Lower lobe of right lung (tissue), 2 donors: ENCODE results near the gene PLPP6. TPM values are rescaled to one million over a fixed set of nuclear protein-coding genes. Genes with fewer than 3 reads are reported as not detected.
A peak's percentile ranks its signal among the peaks of the same experiment; 100 is the strongest.

Source experiments
- ATAC-seq, 2 donors: fragments of 200-7000 bp; cut with Tn5 transposase; one replicate each; pipeline ENCODE4 v1.9.1; 2020 to 2022; ENCODE audit warnings: mild to moderate bottlenecking in 2 of 2, moderate library complexity in 2 of 2
- DNase-seq: peaks from one replicate; pipeline ENCODE4 v3.0.0-alpha.2; 2020
- H3K27ac ChIP-seq: fragments of 200-600 bp; one replicate; pipeline ENCODE4 v1.8.0; 2022
- H3K27me3 ChIP-seq: fragments of 200-600 bp; one replicate; pipeline ENCODE4 v1.8.0; 2022; ENCODE audit warnings: low read depth
- H3K36me3 ChIP-seq: fragments of 200-600 bp; one replicate; pipeline ENCODE4 v1.8.0; 2022; ENCODE audit warnings: mild to moderate bottlenecking
- H3K4me1 ChIP-seq: fragments of 200-600 bp; one replicate; pipeline ENCODE4 v1.8.0; 2022
- H3K4me3 ChIP-seq: fragments of 200-600 bp; one replicate; pipeline ENCODE4 v1.8.0; 2022; ENCODE audit warnings: mild to moderate bottlenecking
- H3K9me3 ChIP-seq: fragments of 200-600 bp; one replicate; pipeline ENCODE4 v1.8.0; 2022
- intact Hi-C: fragments of 100-400 bp; cut with DNase I; formaldehyde crosslinking; loops from one replicate; pipeline ENCODE4 v1.11.0; 2022
- total RNA-seq: library from RNA; stranded (reverse); fragmentation: NEBNext Ultra II Directional; extraction: Animal tissue kit (Norgen Biotek cat#: 25700); gene quantifications from one replicate; pipeline ENCODE4 v1.2.1, GENCODE V29; 2021
- TF ChIP-seq, protein P1 (sequence below): fragments of 200-600 bp; IDR thresholded peaks from one replicate; pipeline ENCODE4 v1.8.0; 2022; ENCODE audit warnings: antibody characterized with exemption, mild to moderate bottlenecking
- donor health status: DM: no; HTN: yes; CAD: no; lungs with severe emphysema.

Gene PLPP6
- total RNA-seq, 1 donor from 2014 or later = 5.3 TPM

DNA sequence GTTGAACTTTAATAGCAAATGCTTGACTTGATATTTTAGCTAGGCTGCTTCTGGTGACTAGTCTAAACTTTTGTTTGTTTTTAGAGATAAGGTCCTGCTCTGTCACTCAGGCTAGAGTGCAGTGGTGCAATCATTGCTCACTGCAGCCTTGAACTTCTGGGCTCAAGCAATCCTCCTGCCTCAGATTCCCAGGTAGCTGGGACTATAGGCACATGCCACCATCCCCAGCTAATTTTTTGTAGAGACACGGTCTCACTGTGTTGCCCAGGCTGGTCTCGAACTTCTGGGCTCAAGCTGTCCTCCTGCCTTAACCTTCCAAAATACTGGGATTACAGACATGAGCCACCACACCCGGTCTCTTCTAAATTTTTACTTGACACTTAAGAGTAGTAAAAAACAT is 38.0 kb downstream of the PLPP6 start:
- Histone ChIP-seq H3K9me3 (no peaks in the 10 kb centered on the region), H3K4me1 (no peaks in the 10 kb centered on the region), H3K36me3 (peaks cover 76% of the 10 kb centered on the region), H3K27me3 (no peaks in the 10 kb centered on the region), H3K4me3 (no peak overlapping the region), H3K27ac (no peak overlapping the region)
- TF ChIP-seq, protein P1, sequence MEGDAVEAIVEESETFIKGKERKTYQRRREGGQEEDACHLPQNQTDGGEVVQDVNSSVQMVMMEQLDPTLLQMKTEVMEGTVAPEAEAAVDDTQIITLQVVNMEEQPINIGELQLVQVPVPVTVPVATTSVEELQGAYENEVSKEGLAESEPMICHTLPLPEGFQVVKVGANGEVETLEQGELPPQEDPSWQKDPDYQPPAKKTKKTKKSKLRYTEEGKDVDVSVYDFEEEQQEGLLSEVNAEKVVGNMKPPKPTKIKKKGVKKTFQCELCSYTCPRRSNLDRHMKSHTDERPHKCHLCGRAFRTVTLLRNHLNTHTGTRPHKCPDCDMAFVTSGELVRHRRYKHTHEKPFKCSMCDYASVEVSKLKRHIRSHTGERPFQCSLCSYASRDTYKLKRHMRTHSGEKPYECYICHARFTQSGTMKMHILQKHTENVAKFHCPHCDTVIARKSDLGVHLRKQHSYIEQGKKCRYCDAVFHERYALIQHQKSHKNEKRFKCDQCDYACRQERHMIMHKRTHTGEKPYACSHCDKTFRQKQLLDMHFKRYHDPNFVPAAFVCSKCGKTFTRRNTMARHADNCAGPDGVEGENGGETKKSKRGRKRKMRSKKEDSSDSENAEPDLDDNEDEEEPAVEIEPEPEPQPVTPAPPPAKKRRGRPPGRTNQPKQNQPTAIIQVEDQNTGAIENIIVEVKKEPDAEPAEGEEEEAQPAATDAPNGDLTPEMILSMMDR = no peak
- intact Hi-C loops = no loop called here
- peak in 1 of 2 donors; percentile 45 for ATAC-seq
- no peak for DNase-seq

DNA sequence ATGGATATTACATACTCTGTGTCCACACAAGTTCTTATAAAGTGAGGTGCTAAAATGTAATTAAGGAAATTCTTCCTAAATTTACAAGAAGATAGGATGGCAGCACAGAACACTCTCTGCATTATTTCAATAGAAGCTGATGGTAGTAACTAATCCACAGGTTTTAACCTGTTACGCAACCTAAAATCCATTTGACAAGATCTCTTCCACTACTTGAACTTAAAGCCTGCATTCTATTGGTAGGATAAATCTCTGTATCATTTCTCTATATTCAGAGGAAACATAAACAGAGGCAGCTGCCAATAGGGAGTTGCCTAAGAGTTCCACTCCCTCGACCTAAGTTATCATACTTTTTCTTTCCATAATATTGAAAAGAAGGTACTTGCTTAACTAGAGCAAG is 38.8 kb downstream of the PLPP6 start:
- Histone ChIP-seq H3K4me3 (no peak overlapping the region), H3K27ac (no peak overlapping the region), H3K9me3 (no peaks in the 10 kb centered on the region), H3K36me3 (peaks cover 82% of the 10 kb centered on the region), H3K27me3 (no peaks in the 10 kb centered on the region), H3K4me1 (no peaks in the 10 kb centered on the region)
- ATAC-seq (no peak), DNase-seq (no peak)
- intact Hi-C loops = no loop called here
- TF ChIP-seq, protein P1 = no peak

DNA sequence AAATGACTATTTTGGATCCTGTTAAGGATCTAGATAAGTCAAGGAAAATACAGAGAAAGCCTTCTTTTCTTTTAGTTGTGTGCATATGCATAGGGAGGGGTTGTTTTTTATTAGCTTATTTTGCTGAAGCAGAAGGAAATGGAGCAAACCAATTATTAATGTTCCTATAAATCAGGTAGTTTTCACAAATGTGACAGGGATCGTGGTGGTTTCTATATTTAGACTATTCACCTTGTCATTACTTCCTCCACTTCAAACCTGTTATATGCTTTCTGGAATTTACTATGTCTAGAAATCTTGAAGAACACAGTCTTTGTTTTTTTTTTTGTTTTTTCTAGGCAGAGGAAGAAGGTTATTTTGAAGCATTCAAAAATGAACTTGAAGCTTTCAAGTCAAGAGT is 39.4 kb downstream of the PLPP6 start:
- Histone ChIP-seq H3K4me1 (no peaks in the 10 kb centered on the region), H3K36me3 (peaks cover 88% of the 10 kb centered on the region), H3K9me3 (no peaks in the 10 kb centered on the region), H3K27ac (no peak overlapping the region), H3K27me3 (no peaks in the 10 kb centered on the region), H3K4me3 (no peak overlapping the region)
- TF ChIP-seq, protein P1 = no peak
- ATAC-seq (no peak), DNase-seq (no peak)
- intact Hi-C loops = no loop called here

DNA sequence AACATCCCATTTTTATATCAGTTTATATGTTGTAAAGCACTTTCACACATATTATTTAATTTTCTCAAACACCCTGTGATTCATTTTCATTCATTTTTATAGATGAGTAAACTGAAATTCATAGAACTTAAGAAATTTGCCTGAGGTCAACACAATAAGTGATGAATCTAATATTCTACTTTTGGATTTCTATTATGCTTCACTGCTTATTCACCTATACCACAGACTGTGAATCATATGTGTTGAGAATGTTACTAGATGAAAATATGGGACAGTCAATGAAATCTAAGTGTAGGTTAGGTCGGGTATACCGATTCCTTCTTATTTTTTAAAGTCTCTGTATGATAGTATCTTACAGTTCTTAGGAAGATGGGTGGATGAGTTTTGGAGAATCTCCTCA is 42.0 kb downstream of the PLPP6 start:
- H3K9me3 ChIP-seq = no peaks in the 10 kb centered on the region
- no peak for ATAC-seq
- no peak overlapping the region for H3K4me3 ChIP-seq
- H3K4me1 ChIP-seq = no peaks in the 10 kb centered on the region
- no peak for DNase-seq
- no peak overlapping the region for H3K27ac ChIP-seq
- H3K27me3 ChIP-seq = no peaks in the 10 kb centered on the region
- intact Hi-C loops = no loop called here
- peaks cover 82% of the 10 kb centered on the region for H3K36me3 ChIP-seq
- TF ChIP-seq, protein P1 = no peak

DNA sequence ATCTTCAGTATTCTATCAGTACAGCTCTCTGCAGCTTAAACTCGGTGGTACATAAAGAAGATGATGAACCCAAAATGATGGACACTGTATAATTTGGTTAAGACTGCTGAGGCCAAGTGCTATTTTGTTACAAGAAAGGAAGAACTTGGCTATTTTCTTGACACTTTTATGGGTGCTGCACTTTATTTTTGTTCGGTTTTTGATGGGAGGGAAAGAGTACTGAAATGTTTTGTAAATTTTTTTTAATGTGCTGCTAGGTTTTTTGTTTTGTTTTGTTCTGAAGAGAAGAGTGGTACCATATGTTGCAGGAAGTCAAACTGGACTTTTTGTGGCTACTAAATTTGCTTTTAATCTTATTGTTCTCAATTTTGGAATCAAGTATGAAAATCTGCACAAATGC is 43.9 kb downstream of the PLPP6 start:
- intact Hi-C loops = no loop called here
- Histone ChIP-seq H3K27ac (no peak overlapping the region), H3K27me3 (no peaks in the 10 kb centered on the region), H3K9me3 (no peaks in the 10 kb centered on the region), H3K36me3 (peaks cover 80% of the 10 kb centered on the region), H3K4me1 (no peaks in the 10 kb centered on the region), H3K4me3 (no peak overlapping the region)
- TF ChIP-seq, protein P1 = no peak
- ATAC-seq = no peak
- no peak for DNase-seq
